Naive thymus-derived CD8-positive, alpha-beta T cell (primary cell): ENCODE measurements around the gene CUTC. TPM values are rescaled to one million over a fixed set of nuclear protein-coding genes. Genes with fewer than 3 reads are reported as not detected.
A peak's percentile ranks its signal among the peaks of the same experiment; 100 is the strongest.

ENCODE experiments used
- ATAC-seq, 2 donors: fragments of 150-1000 bp; cut with Tn5 transposase in 1 of 2; sonication (Bioruptor Pico), chemical (Tn5 transposase) in 1 of 2; 1 replicate in 1 of 2; 2 replicates in 1 of 2; pipeline ENCODE4 v1.10.0; 2021; ENCODE audit warnings: mild to moderate bottlenecking in 2 of 2, moderate library complexity in 2 of 2
- POLR2A ChIA-PET: fragments of 350-600 bp; sonication (Branson Sonifier 250); formaldehyde crosslinking; loops from one replicate; lab custom pipeline; 2021; ENCODE audit warnings: antibody characterized with exemption; lab: Charles Lee
- DNase-seq, 10 donors: peaks; one replicate each; pipeline versions ENCODE4 v3.0.0 to v3.0.0-alpha.2; 2020 to 2022
- H3K27ac Mint-ChIP-seq, 10 donors: one replicate each; pipeline ENCODE4 v1.8.0; 2020 to 2022; ENCODE audit warnings: mild to moderate bottlenecking in 10 of 10, mixed read lengths in 10 of 10, moderate library complexity in 4 of 10, inconsistent platforms in 1 of 10
- H3K27me3 Mint-ChIP-seq, 5 donors: one replicate each; pipeline ENCODE4 v1.8.0; 2021 to 2022; ENCODE audit warnings: mixed read lengths in 5 of 5
- H3K36me3 Mint-ChIP-seq, 3 donors: one replicate each; pipeline ENCODE4 v1.8.0; 2020 to 2022; ENCODE audit warnings: mixed read lengths in 3 of 3, mild to moderate bottlenecking in 2 of 3, inconsistent platforms in 1 of 3
- H3K4me1 Mint-ChIP-seq, 4 donors: one replicate each; pipeline ENCODE4 v1.8.0; 2021 to 2022; ENCODE audit warnings: mixed read lengths in 4 of 4
- H3K4me3 Mint-ChIP-seq, 10 donors: one replicate each; pipeline ENCODE4 v1.8.0; 2020 to 2022; ENCODE audit warnings: mild to moderate bottlenecking in 10 of 10, mixed read lengths in 10 of 10, moderate library complexity in 6 of 10, inconsistent platforms in 1 of 10
- H3K9me3 Mint-ChIP-seq, 9 donors: one replicate each; pipeline ENCODE4 v1.8.0; 2020 to 2022; ENCODE audit warnings: mixed read lengths in 9 of 9, mild to moderate bottlenecking in 3 of 9, inconsistent platforms in 1 of 9, moderate library complexity in 1 of 9
- polyA plus RNA-seq, 3 donors: library from polyadenylated mRNA; unstranded; fragments of 300-500 nt; fragmentation: Illumina TruSeq; gene quantifications; one replicate each; pipeline ENCODE4 v1.2.3, GENCODE V29; 2021
- total RNA-seq, 8 experiments: library from RNA in 2 of 8; stranded (reverse) in 2 of 8; gene quantifications; one replicate each; pipeline ENCODE4 v1.2.3 and lab custom pipeline; 2021 to 2026

The CUTC gene, protein sequence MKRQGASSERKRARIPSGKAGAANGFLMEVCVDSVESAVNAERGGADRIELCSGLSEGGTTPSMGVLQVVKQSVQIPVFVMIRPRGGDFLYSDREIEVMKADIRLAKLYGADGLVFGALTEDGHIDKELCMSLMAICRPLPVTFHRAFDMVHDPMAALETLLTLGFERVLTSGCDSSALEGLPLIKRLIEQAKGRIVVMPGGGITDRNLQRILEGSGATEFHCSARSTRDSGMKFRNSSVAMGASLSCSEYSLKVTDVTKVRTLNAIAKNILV
- total RNA-seq: 10 to 100 TPM; 35.5 to 37.5 TPM
- 10 to 100 TPM; 61.2 to 69.1 (median 64.6) TPM for polyA plus RNA-seq
- 19.0 to 37.6 (median 32.1) reads per million in 6 experiments for total RNA-seq (lab: John Stamatoyannopoulos, UW)

GRCh38 chr10:99732033-99732842 is at the start of gene CUTC, which contains the start of gene COX15:
Gene CUTC (plus strand): TSS chr10:99732234. CDS start chr10:99732349, 115 bp downstream.
Gene COX15 (minus strand): TSS chr10:99732127. CDS start chr10:99732049, 78 bp downstream.
- Mint-ChIP-seq H3K36me3 (peaks cover 5 to 43% (median 9%) of the 10 kb centered on the region in 3 donors), H3K9me3 (no peaks in the 10 kb centered on the region), H3K27me3 (peaks cover 0 to 1% (median 0%) of the 10 kb centered on the region in 5 donors), H3K27ac (peak within 1 kb of the TSS; percentile 97 to 100 (median 99)), H3K4me3 (peak within 1 kb of the TSS; percentile 99 to 100 (median 100)), H3K4me1 (peaks cover 23 to 59% (median 52%) of the 10 kb centered on the region in 4 donors)
- POLR2A ChIA-PET: interaction anchor here (0.8 to 2.3 kb wide), 8 partner anchors 8 to 1995 kb away, joined by 3 to 14 read pairs (median 4); partner anchors contain the start of genes ENTPD7, GOT1, SLC25A28 and ZFYVE27
- ATAC-seq (peak; percentile 88), DNase-seq (peak; percentile 92 to 96 (median 93))

DNA sequence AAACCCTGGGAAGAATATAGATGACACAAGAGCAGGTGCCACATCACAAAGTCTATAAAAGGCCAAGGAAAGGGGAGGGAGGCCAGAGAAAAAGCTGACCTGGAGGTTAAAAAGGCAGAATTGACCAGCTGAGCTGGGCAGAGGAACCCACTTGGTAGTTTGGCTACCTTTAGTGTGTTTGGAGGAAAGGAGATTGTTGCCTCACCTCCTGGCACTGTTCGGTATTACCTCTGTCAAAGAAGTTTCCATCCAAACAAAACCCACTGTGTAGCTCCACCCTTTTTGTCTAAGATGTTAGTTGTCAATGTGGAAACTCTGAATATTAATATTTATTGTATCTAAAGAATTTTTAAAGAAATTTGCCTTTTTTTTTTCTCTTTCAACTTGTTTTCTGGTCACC is 49.3 kb upstream of the CUTC start:
- Mint-ChIP-seq H3K27me3 (no peaks in the 10 kb centered on the region), H3K9me3 (no peaks in the 10 kb centered on the region), H3K4me3 (no peak overlapping the region), H3K27ac (no peak overlapping the region), H3K4me1 (peaks cover 0 to 12% (median 0%) of the 10 kb centered on the region in 4 donors), H3K36me3 (peaks cover 7 to 44% (median 18%) of the 10 kb centered on the region in 3 donors)
- DNase-seq: no peak
- POLR2A ChIA-PET: no interaction called here
- peak in 1 of 2 donors; percentile 42 for ATAC-seq

GRCh38 chr10:99685597-99685967 is 46.5 kb upstream of the CUTC start:
- DNase-seq: no peak
- Mint-ChIP-seq H3K4me1 (peaks cover 0 to 12% (median 0%) of the 10 kb centered on the region in 4 donors), H3K27ac (peak overlapping the region in 1 of 10 donors; percentile 4), H3K9me3 (no peaks in the 10 kb centered on the region), H3K27me3 (no peaks in the 10 kb centered on the region), H3K4me3 (no peak overlapping the region), H3K36me3 (peaks cover 0 to 51% (median 17%) of the 10 kb centered on the region in 3 donors)
- ATAC-seq: no peak
- POLR2A ChIA-PET: no interaction called here

- H3K27me3 Mint-ChIP-seq: no peaks in the 10 kb centered on the region
- H3K27ac Mint-ChIP-seq: no peak overlapping the region
- no peaks in the 10 kb centered on the region for H3K9me3 Mint-ChIP-seq
- ATAC-seq: no peak
- POLR2A ChIA-PET: no interaction called here
- no peak for DNase-seq
- H3K4me1 Mint-ChIP-seq: peaks cover 0 to 12% (median 0%) of the 10 kb centered on the region in 4 donors
- peaks cover 4 to 65% (median 11%) of the 10 kb centered on the region in 3 donors for H3K36me3 Mint-ChIP-seq
- H3K4me3 Mint-ChIP-seq: no peak overlapping the region
Observed at GRCh38 chr10:99689461-99689860, 42.6 kb upstream of the CUTC start.

DNA sequence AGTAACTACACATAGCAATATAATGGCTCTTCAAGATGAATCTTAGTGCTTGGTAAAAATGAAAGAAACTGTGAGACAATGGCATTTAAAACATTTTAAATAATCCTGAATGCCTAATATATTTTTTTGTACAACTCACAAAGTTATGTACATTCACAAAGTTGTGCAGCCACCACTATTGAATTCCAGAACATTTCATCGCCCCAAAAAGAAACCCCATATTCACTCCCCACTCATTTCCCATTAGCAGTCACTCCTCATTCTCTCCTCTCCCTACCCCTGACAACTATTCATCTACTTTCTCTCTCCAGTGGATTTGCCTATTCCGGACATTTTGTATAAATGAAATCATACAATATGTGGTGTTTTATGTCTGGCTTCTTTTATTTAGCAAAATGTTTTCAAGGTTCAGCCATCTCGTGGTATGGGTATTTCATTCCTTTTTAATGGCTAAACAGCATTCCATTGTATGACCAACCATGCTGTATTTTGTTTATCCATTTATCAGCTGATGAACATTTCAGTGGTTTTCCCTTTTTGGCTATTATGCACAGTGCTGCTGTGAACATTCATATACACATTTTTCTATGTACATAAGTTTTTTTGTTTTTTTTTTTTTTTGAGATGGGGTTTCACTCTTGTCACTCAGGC is 38.0 kb upstream of the CUTC start:
- H3K27ac Mint-ChIP-seq: no peak overlapping the region

GRCh38 chr10:99695761-99696160 is 36.3 kb upstream of the CUTC start:
- POLR2A ChIA-PET: no interaction called here
- no peak overlapping the region for H3K27ac Mint-ChIP-seq
- no peaks in the 10 kb centered on the region for H3K9me3 Mint-ChIP-seq
- no peak for ATAC-seq
- peaks cover 12 to 78% (median 27%) of the 10 kb centered on the region in 3 donors for H3K36me3 Mint-ChIP-seq
- DNase-seq: no peak
- H3K4me3 Mint-ChIP-seq: no peak overlapping the region
- H3K4me1 Mint-ChIP-seq: peaks cover 0 to 3% (median 0%) of the 10 kb centered on the region in 4 donors
- no peaks in the 10 kb centered on the region for H3K27me3 Mint-ChIP-seq

More for the DNA sequence above, 38.0 kb upstream of the CUTC start:
- no peak for DNase-seq
- H3K4me1 Mint-ChIP-seq: peaks cover 0 to 2% (median 0%) of the 10 kb centered on the region in 4 donors
- no peak for ATAC-seq
- H3K36me3 Mint-ChIP-seq: peaks cover 12 to 72% (median 19%) of the 10 kb centered on the region in 3 donors
- no peak overlapping the region for H3K4me3 Mint-ChIP-seq
- POLR2A ChIA-PET: no interaction called here
- H3K9me3 Mint-ChIP-seq: no peaks in the 10 kb centered on the region
- H3K27me3 Mint-ChIP-seq: no peaks in the 10 kb centered on the region

DNA sequence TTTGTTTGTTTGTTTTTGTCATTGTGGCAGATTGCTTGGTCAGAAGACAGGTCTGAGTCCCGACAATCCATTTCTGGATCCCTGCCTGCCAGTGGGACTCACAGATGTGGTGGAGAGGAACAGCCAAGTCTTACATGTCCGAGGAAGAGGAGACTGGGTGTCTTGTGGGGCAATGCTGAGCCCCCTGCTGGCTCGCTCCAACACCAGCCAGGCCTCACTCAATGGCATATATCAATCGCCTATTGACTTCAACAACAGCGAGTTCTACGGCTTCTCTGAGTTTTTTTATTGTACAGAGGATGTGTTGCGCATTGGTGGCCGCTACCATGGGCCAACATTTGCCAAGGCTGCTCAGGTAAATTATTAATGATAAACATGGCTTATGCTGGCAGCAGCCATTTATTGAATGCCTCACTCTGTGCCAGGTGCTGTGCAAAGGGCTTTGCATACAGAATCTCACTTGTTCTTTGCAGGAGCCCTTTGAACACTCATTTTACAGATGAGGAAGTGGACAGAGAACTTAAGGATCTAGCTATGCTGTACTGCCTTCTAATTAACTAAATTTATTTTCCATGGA is 33.4 kb upstream of the CUTC start:
- peak overlapping the region in 2 of 10 donors; percentile 10 to 13 for H3K27ac Mint-ChIP-seq
- H3K9me3 Mint-ChIP-seq: no peaks in the 10 kb centered on the region
- ATAC-seq (no peak), DNase-seq (no peak)
- POLR2A ChIA-PET: no interaction called here
- peaks cover 9 to 79% (median 32%) of the 10 kb centered on the region in 3 donors for H3K36me3 Mint-ChIP-seq
- no peaks in the 10 kb centered on the region for H3K27me3 Mint-ChIP-seq
- H3K4me1 Mint-ChIP-seq: peaks cover 0 to 3% (median 0%) of the 10 kb centered on the region in 4 donors
- no peak overlapping the region for H3K4me3 Mint-ChIP-seq

GRCh38 chr10:99700649-99701048 is 31.4 kb upstream of the CUTC start:
- POLR2A ChIA-PET: no interaction called here
- H3K36me3 Mint-ChIP-seq: peaks cover 9 to 87% (median 32%) of the 10 kb centered on the region in 3 donors
- no peak overlapping the region for H3K27ac Mint-ChIP-seq

DNA sequence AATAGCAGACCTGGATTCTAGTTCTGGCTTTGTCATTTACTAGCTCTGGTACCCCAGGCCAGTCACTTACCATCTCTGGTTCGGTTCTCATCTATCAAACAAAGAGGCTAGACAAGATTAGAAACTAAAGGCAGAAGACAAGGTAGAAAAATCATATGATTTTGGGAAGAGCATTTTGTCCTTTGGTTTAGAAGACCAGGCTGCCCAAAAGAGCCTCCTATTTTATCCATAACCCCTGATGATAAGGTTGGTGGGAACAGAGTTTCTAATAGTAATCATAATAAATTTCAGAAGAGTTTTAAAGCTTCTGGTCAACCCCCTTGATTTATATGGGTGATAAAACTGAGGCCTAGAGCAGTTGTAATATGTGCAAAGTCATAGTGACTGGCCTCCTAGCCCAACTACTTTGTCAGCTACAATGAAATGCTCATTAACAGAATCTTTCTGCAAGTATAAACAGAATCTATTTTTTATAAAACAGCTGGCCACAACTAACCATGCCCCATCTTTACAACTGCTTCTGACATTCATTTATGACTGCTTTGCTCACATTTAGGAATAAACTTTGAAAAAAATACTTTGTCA is 23.5 kb upstream of the CUTC start:
- Mint-ChIP-seq H3K27ac (no peak overlapping the region), H3K9me3 (no peaks in the 10 kb centered on the region), H3K36me3 (peaks cover 0 to 67% (median 3%) of the 10 kb centered on the region in 3 donors), H3K4me3 (no peak overlapping the region), H3K27me3 (no peaks in the 10 kb centered on the region), H3K4me1 (peaks cover 0 to 7% (median 3%) of the 10 kb centered on the region in 4 donors)
- POLR2A ChIA-PET: no interaction called here
- DNase-seq (no peak), ATAC-seq (no peak)

More at GRCh38 chr10:99700649-99701048, 31.4 kb upstream of the CUTC start:
- Mint-ChIP-seq H3K9me3 (no peaks in the 10 kb centered on the region), H3K4me1 (peaks cover 0 to 6% (median 0%) of the 10 kb centered on the region in 4 donors), H3K27me3 (no peaks in the 10 kb centered on the region), H3K4me3 (no peak overlapping the region)
- ATAC-seq (no peak), DNase-seq (no peak)

GRCh38 chr10:99709480-99710229 is 22.4 kb upstream of the CUTC start:
- no peak overlapping the region for H3K4me3 Mint-ChIP-seq
- H3K4me1 Mint-ChIP-seq: peaks cover 0 to 7% (median 3%) of the 10 kb centered on the region in 4 donors

DNA sequence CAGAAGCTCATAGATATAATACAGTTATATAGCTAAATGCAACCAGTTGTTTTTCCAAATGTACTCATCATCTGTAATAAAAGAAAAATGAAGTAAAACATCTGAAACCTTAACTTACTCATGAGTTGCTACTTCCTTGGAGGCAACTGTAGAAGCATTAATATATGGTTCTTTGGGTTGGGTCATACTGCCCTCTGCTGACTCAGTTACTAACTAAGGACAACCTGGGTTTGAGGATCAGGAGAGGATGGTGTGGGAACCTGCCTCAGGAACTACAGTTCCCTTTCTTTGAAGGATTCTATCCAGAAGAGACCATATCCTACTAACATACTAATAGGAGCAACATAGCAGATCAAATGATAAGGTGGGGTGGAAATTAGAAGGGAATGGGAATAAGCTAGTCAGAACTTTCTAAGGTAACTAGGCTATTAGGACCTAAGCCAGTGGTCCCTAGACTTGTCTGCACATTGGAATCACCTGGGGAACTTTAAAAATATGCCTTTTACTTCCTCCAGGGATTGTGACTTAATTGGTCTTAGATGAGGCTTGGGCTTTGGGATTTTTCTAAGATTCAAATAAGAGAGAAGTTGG is 20.8 kb upstream of the CUTC start:
- Mint-ChIP-seq H3K4me1 (peaks cover 0 to 7% (median 2%) of the 10 kb centered on the region in 4 donors), H3K27me3 (no peaks in the 10 kb centered on the region), H3K4me3 (no peak overlapping the region), H3K36me3 (peaks cover 0 to 71% (median 3%) of the 10 kb centered on the region in 3 donors), H3K9me3 (no peaks in the 10 kb centered on the region), H3K27ac (no peak overlapping the region)
- POLR2A ChIA-PET: no interaction called here
- peak in 4 of 10 donors; percentile 20 to 36 (median 34) for DNase-seq
- peak; percentile 65 to 69 for ATAC-seq

More at GRCh38 chr10:99709480-99710229, 22.4 kb upstream of the CUTC start:
- POLR2A ChIA-PET: no interaction called here
- DNase-seq (no peak), ATAC-seq (no peak)
- peaks cover 0 to 68% (median 3%) of the 10 kb centered on the region in 3 donors for H3K36me3 Mint-ChIP-seq
- H3K27ac Mint-ChIP-seq: peak overlapping the region in 3 of 10 donors; percentile 32 to 62 (median 60)
- H3K27me3 Mint-ChIP-seq: no peaks in the 10 kb centered on the region
- no peaks in the 10 kb centered on the region for H3K9me3 Mint-ChIP-seq
